RWPE2 (cell line): ENCODE results near the gene JMJD8.

Experiments
- ATAC-seq: fragments of 200-7000 bp; cut with Tn5 transposase; 3 replicates; pipeline ENCODE4 v1.9.1; 2021; ENCODE audit warnings: low read depth
- DNase-seq: peaks from one replicate; pipeline ENCODE4 v3.0.0-alpha.2; 2020; ENCODE audit warnings: low spot score
- H3K27ac ChIP-seq: fragments of 450-650 bp; 2 replicates; pipeline ENCODE4 v1.5.1; 2017; ENCODE audit warnings: mild to moderate bottlenecking; ENCODE audit not compliant: poor library complexity, severe bottlenecking
- H3K27me3 ChIP-seq: fragments of 250-450 bp; sonication (Bioruptor Pico); 2 replicates; pipeline ENCODE4 v1.5.1; 2021; ENCODE audit warnings: mild to moderate bottlenecking, moderate library complexity; ENCODE audit not compliant: insufficient read depth, poor library complexity, severe bottlenecking
- H3K36me3 ChIP-seq: fragments of 250-450 bp; sonication (Bioruptor Pico); 2 replicates; pipeline ENCODE4 v1.5.1; 2020; ENCODE audit warnings: low read depth, mild to moderate bottlenecking, moderate library complexity
- H3K4me1 ChIP-seq: fragments of 250-450 bp; sonication (Bioruptor Pico); 2 replicates; pipeline ENCODE4 v1.5.1; 2021; ENCODE audit warnings: mild to moderate bottlenecking, moderate library complexity; ENCODE audit not compliant: insufficient read depth, poor library complexity, severe bottlenecking
- H3K4me3 ChIP-seq: fragments of 250-450 bp; sonication (Bioruptor Pico); 2 replicates; pipeline ENCODE4 v1.5.1; 2021; ENCODE audit warnings: mild to moderate bottlenecking, moderate library complexity; ENCODE audit not compliant: severe bottlenecking
- H3K9me3 ChIP-seq: fragments of 250-450 bp; sonication (Bioruptor Pico); 2 replicates; pipeline ENCODE4 v1.5.1; 2021; ENCODE audit warnings: mild to moderate bottlenecking, moderate library complexity; ENCODE audit not compliant: severe bottlenecking
- CTCF ChIP-seq: fragments of 450-650 bp; IDR thresholded peaks from one replicate; pipeline ENCODE4 v1.5.1; 2017; ENCODE audit warnings: mild to moderate bottlenecking, moderate library complexity; ENCODE audit not compliant: poor library complexity, severe bottlenecking

Gene JMJD8

GRCh38 chr16:730666-731509 lies 46.8 kb upstream of the JMJD8 start:
- no peaks in the 10 kb centered on the region for H3K27me3 ChIP-seq
- no peak for ATAC-seq
- H3K4me3 ChIP-seq, result no peak overlapping the region
- H3K9me3 ChIP-seq, result no peaks in the 10 kb centered on the region
- H3K27ac ChIP-seq, result no peak overlapping the region
- TF ChIP-seq CTCF, result no peak
- no peak for DNase-seq
- no peaks in the 10 kb centered on the region for H3K4me1 ChIP-seq
- peaks cover 16% of the 10 kb centered on the region for H3K36me3 ChIP-seq

GRCh38 chr16:729768-730665 lies 45.9 kb upstream of the JMJD8 start:
- DNase-seq, result no peak
- H3K27ac ChIP-seq, result no peak overlapping the region

DNA sequence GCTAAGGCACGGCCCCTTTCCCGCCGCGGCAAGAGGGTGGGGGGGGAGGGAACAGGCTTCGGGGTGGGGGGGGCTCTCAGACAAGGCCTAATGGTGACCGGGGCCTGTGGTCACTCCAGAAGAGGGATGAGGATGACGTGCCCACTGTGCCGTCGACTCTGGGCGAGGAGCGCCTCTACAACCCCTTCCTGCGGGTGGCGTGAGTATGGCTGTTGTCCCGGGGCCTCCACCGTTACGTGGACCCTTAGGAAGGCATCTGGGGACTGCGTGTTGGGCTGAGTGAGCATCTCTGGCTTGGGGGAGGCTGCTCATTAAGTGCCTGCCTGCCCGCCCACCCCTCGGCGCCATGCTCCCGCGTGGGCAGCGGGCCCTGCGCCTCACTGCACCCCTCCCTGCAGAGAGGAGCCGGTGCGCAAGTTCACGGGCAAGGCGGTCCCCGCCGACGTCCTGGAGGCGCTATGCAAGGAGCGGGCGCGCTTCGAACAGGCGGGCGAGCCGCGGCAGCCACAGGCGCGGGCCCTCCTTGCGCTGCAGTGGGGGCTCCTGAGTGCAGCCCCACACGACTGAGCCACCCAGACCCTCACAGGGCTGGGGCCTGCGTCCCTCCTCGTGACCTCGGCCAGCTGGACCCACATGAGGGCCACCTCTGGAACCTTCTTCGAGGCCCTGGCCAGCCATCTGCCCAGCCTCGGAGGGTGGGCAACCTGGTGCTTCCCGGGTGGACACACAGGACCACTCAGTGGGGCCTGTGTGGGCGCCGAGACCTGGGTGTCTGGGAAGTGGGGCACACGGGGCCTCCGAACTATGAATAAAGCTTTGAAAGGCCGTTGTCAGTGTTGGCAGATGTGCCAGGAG lies 45.0 kb upstream of the JMJD8 start:
- Histone ChIP-seq H3K36me3 (peaks cover 11% of the 10 kb centered on the region; the same call in 1 of the 2 replicates), H3K4me1 (no peaks in the 10 kb centered on the region), H3K4me3 (peak overlapping the region; percentile 43), H3K27me3 (no peaks in the 10 kb centered on the region), H3K9me3 (no peaks in the 10 kb centered on the region), H3K27ac (peak overlapping the region; percentile 64)
- TF ChIP-seq CTCF, result no peak
- DNase-seq, result no peak
- no peak for ATAC-seq

More at GRCh38 chr16:729768-730665, 45.9 kb upstream of the JMJD8 start:
- H3K4me1 ChIP-seq, result no peaks in the 10 kb centered on the region
- H3K36me3 ChIP-seq, result peaks cover 13% of the 10 kb centered on the region; the same call in 1 of the 2 replicates
- H3K9me3 ChIP-seq, result no peaks in the 10 kb centered on the region
- no peaks in the 10 kb centered on the region for H3K27me3 ChIP-seq
- no peak overlapping the region for H3K4me3 ChIP-seq
- no peak for ATAC-seq
- no peak for TF ChIP-seq CTCF

GRCh38 chr16:728131-728889 lies 44.2 kb upstream of the JMJD8 start:
- TF ChIP-seq CTCF, result no peak
- Histone ChIP-seq H3K27ac (peak overlapping the region; percentile 64), H3K4me1 (no peaks in the 10 kb centered on the region), H3K27me3 (no peaks in the 10 kb centered on the region), H3K9me3 (no peaks in the 10 kb centered on the region), H3K36me3 (peaks cover 7% of the 10 kb centered on the region; the same call in 1 of the 2 replicates), H3K4me3 (peak overlapping the region; percentile 43)
- DNase-seq (peak; percentile 94), ATAC-seq (peak; percentile 46)
